Ishikawa (cell line): ENCODE data around the gene NT5E.

Experiments used
- CEBPB ChIP-seq: IDR thresholded peaks from 2 replicates; pipeline ENCODE4 v1.6.1; 2012
- CREB1 ChIP-seq: IDR thresholded peaks from 2 replicates; pipeline ENCODE4 v1.6.1; 2012; ENCODE audit warnings: low read depth
- EGR1 ChIP-seq: IDR thresholded peaks from 2 replicates; pipeline ENCODE4 v1.6.1; 2012
- EP300 ChIP-seq: IDR thresholded peaks from 2 replicates; pipeline ENCODE4 v1.6.1; 2012; ENCODE audit warnings: borderline replicate concordance
- FOXM1 ChIP-seq: IDR thresholded peaks from 2 replicates; pipeline ENCODE4 v1.6.1; 2012; ENCODE audit warnings: low read depth, borderline replicate concordance
- MAX ChIP-seq: IDR thresholded peaks from 2 replicates; pipeline ENCODE4 v1.6.1; 2012
- NFIC ChIP-seq: IDR thresholded peaks from 2 replicates; pipeline ENCODE4 v1.6.1; 2012
- RAD21 ChIP-seq: IDR thresholded peaks from 2 replicates; pipeline ENCODE4 v1.6.1; 2012; ENCODE audit warnings: low read depth
- TAF1 ChIP-seq: IDR thresholded peaks from 2 replicates; pipeline ENCODE4 v1.6.1; 2012; ENCODE audit warnings: low read depth, mild to moderate bottlenecking
- TCF12 ChIP-seq: IDR thresholded peaks from 2 replicates; pipeline ENCODE4 v1.6.1; 2012; ENCODE audit warnings: low read depth
- TEAD4 ChIP-seq: IDR thresholded peaks from 2 replicates; pipeline ENCODE4 v1.6.1; 2012
- YY1 ChIP-seq: IDR thresholded peaks from 2 replicates; pipeline ENCODE4 v1.6.1; 2012; ENCODE audit warnings: low read depth
- ZBTB7A ChIP-seq: IDR thresholded peaks from 2 replicates; pipeline ENCODE4 v1.6.1; 2012; ENCODE audit warnings: low read depth
- TF ChIP-seq, protein P1 (sequence below): IDR thresholded peaks from 2 replicates; pipeline ENCODE4 v1.6.1; 2012; ENCODE audit warnings: low read depth, mild to moderate bottlenecking

GRCh38 chr6:85405175-85405852 lies 44.6 kb upstream of the NT5E start:
- TF ChIP-seq CREB1 = no peak
- TF ChIP-seq MAX = no peak
- TF ChIP-seq RAD21 = no peak
- TF ChIP-seq TAF1 = no peak
- TF ChIP-seq YY1 = no peak
- TF ChIP-seq EP300 = no peak
- TF ChIP-seq NFIC = no peak
- no peak for TF ChIP-seq ZBTB7A
- TF ChIP-seq CEBPB = no peak
- TF ChIP-seq TCF12 = no peak
- TF ChIP-seq, protein P1, sequence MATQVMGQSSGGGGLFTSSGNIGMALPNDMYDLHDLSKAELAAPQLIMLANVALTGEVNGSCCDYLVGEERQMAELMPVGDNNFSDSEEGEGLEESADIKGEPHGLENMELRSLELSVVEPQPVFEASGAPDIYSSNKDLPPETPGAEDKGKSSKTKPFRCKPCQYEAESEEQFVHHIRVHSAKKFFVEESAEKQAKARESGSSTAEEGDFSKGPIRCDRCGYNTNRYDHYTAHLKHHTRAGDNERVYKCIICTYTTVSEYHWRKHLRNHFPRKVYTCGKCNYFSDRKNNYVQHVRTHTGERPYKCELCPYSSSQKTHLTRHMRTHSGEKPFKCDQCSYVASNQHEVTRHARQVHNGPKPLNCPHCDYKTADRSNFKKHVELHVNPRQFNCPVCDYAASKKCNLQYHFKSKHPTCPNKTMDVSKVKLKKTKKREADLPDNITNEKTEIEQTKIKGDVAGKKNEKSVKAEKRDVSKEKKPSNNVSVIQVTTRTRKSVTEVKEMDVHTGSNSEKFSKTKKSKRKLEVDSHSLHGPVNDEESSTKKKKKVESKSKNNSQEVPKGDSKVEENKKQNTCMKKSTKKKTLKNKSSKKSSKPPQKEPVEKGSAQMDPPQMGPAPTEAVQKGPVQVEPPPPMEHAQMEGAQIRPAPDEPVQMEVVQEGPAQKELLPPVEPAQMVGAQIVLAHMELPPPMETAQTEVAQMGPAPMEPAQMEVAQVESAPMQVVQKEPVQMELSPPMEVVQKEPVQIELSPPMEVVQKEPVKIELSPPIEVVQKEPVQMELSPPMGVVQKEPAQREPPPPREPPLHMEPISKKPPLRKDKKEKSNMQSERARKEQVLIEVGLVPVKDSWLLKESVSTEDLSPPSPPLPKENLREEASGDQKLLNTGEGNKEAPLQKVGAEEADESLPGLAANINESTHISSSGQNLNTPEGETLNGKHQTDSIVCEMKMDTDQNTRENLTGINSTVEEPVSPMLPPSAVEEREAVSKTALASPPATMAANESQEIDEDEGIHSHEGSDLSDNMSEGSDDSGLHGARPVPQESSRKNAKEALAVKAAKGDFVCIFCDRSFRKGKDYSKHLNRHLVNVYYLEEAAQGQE = no peak
- TF ChIP-seq TEAD4 = no peak
- TF ChIP-seq EGR1 = no peak
- no peak for TF ChIP-seq FOXM1
